Liver (tissue), 9 donors: ENCODE data around the gene RIC3. TPM values are rescaled to one million over a fixed set of nuclear protein-coding genes. Genes with fewer than 3 reads are reported as not detected.

Experiments used
- DNase-seq: peaks from one replicate; pipeline ENCODE4 v3.0.0-alpha.2; 2017; ENCODE audit warnings: low spot score
- H3K27ac ChIP-seq, 2 donors: one replicate each; pipeline ENCODE4 v1.7.0; 2013; ENCODE audit warnings: inconsistent platforms in 2 of 2, low read length in 2 of 2, control low read depth in 1 of 2, low read depth in 1 of 2, mild to moderate bottlenecking in 1 of 2
- H3K27me3 ChIP-seq, 4 donors: one replicate each; pipeline versions ENCODE4 v1.6.1 to v1.7.0; 2013; ENCODE audit warnings: low read length in 3 of 4, inconsistent platforms in 1 of 4, mild to moderate bottlenecking in 1 of 4, moderate library complexity in 1 of 4; ENCODE audit not compliant: control insufficient read depth in 4 of 4, insufficient read depth in 4 of 4
- H3K36me3 ChIP-seq, 4 donors: one replicate each; pipeline versions ENCODE4 v1.6.1 to v1.7.0; 2013; ENCODE audit warnings: low read length in 3 of 4, mild to moderate bottlenecking in 3 of 4, low read depth in 1 of 4, moderate library complexity in 1 of 4; ENCODE audit not compliant: control insufficient read depth in 4 of 4, insufficient read depth in 3 of 4
- H3K4me1 ChIP-seq, 4 donors: one replicate each; pipeline versions ENCODE4 v1.6.1 to v1.7.0; 2013; ENCODE audit warnings: low read length in 3 of 4, mild to moderate bottlenecking in 3 of 4, moderate library complexity in 1 of 4; ENCODE audit not compliant: control insufficient read depth in 4 of 4, insufficient read depth in 4 of 4
- H3K4me3 ChIP-seq, 3 donors: one replicate each; pipeline versions ENCODE4 v1.6.1 to v1.7.0; 2013; ENCODE audit warnings: low read length in 3 of 3, control low read depth in 1 of 3, low read depth in 1 of 3, mild to moderate bottlenecking in 1 of 3
- H3K9ac ChIP-seq, 2 donors: one replicate each; pipeline ENCODE4 v1.7.0; 2013; ENCODE audit warnings: low read length in 2 of 2, mild to moderate bottlenecking in 2 of 2, moderate library complexity in 2 of 2, control low read depth in 1 of 2, low read depth in 1 of 2
- H3K9me3 ChIP-seq, 4 donors: one replicate each; pipeline versions ENCODE4 v1.6.1 to v1.7.0; 2013; ENCODE audit warnings: low read length in 3 of 4; ENCODE audit not compliant: control insufficient read depth in 4 of 4
- ATF3 ChIP-seq: IDR thresholded peaks from 2 replicates; pipeline ENCODE4 v1.6.1; 2016; ENCODE audit warnings: antibody characterized with exemption
- EGR1 ChIP-seq, 2 donors: IDR thresholded peaks; 2 replicates each; pipeline ENCODE4 v1.6.1; 2016 to 2018; ENCODE audit warnings: antibody characterized with exemption in 2 of 2, low read depth in 2 of 2
- FOXA1 ChIP-seq: IDR thresholded peaks from 2 replicates; pipeline ENCODE4 v1.6.1; 2016; ENCODE audit warnings: antibody characterized with exemption
- FOXA2 ChIP-seq: IDR thresholded peaks from 2 replicates; pipeline ENCODE4 v1.6.1; 2016; ENCODE audit warnings: antibody characterized with exemption
- GABPA ChIP-seq, 2 donors: IDR thresholded peaks in 1 of 2; conservative IDR thresholded peaks in 1 of 2; 2 replicates each; pipeline ENCODE4 v1.6.1; 2016; ENCODE audit warnings: antibody characterized with exemption in 2 of 2, mild to moderate bottlenecking in 1 of 2, moderate library complexity in 1 of 2
- HNF4A ChIP-seq, 2 donors: conservative IDR thresholded peaks; 2 replicates each; pipeline ENCODE4 v1.6.1; 2016; ENCODE audit warnings: antibody characterized with exemption in 2 of 2, mild to moderate bottlenecking in 2 of 2
- JUND ChIP-seq, 2 donors: IDR thresholded peaks; 2 replicates each; pipeline ENCODE4 v1.6.1; 2016; ENCODE audit warnings: antibody characterized with exemption in 2 of 2
- NR2F2 ChIP-seq: IDR thresholded peaks from 2 replicates; pipeline ENCODE4 v1.6.1; 2016; ENCODE audit warnings: antibody characterized with exemption
- REST ChIP-seq: IDR thresholded peaks from 2 replicates; pipeline ENCODE4 v1.6.1; 2016; ENCODE audit warnings: antibody characterized with exemption, mild to moderate bottlenecking
- RXRA ChIP-seq, 2 donors: IDR thresholded peaks; 2 replicates each; pipeline ENCODE4 v1.6.1; 2017 to 2018; ENCODE audit warnings: antibody characterized with exemption in 2 of 2, mild to moderate bottlenecking in 1 of 2
- SP1 ChIP-seq: IDR thresholded peaks from 2 replicates; pipeline ENCODE4 v1.6.1; 2018; ENCODE audit warnings: antibody characterized with exemption, mild to moderate bottlenecking
- TAF1 ChIP-seq: conservative IDR thresholded peaks from 2 replicates; pipeline ENCODE4 v1.6.1; 2016; ENCODE audit warnings: antibody characterized with exemption, mild to moderate bottlenecking
- YY1 ChIP-seq: IDR thresholded peaks from 2 replicates; pipeline ENCODE4 v1.6.1; 2016; ENCODE audit warnings: antibody characterized with exemption, mild to moderate bottlenecking
- ZBTB33 ChIP-seq: IDR thresholded peaks from 2 replicates; pipeline ENCODE4 v1.6.1; 2016; ENCODE audit warnings: antibody characterized with exemption
- WGBS: extraction: QIAGEN DNeasy Blood & Tissue Kit; methylation state at CpG from one replicate; pipeline ENCODE4 v1.1.7; 2013; 5-methylcytosine and 5-hydroxymethylcytosine counted together
- polyA plus RNA-seq, 2 donors: library from polyadenylated mRNA; stranded (reverse) in 1 of 2; unstranded in 1 of 2; fragments of 200-250 nt in 1 of 2; fragments of >200 nt in 1 of 2; fragmentation: Nextera tagmentation in 1 of 2; extraction: Ambion mirVana in 1 of 2; gene quantifications; one replicate each; pipeline versions ENCODE4 v1.2.1 to v1.2.3, GENCODE V29; 2013 to 2015
- total RNA-seq, 2 donors: library from RNA; depleted of rRNA; stranded (reverse); fragments of >200 nt; gene quantifications; one replicate each; pipeline ENCODE4 v1.2.3, GENCODE V29; 2014
- TF ChIP-seq, protein P1 (sequence below): fragments of 150-350 bp; IDR thresholded peaks from 2 replicates; pipeline ENCODE4 v1.5.1; 2017; ENCODE audit warnings: improper control_type of control experiment, low read depth, low read length; ENCODE audit not compliant: missing input control
- donor health status: healthy.
- donor health status: healthy.
- donor health status: healthy.
- donor health status: healthy.
- donor health status: healthy.

The RIC3 gene
- total and polyA plus RNA-seq, 4 donors: 0.89 to 9.8 (median 4.5) TPM

DNA sequence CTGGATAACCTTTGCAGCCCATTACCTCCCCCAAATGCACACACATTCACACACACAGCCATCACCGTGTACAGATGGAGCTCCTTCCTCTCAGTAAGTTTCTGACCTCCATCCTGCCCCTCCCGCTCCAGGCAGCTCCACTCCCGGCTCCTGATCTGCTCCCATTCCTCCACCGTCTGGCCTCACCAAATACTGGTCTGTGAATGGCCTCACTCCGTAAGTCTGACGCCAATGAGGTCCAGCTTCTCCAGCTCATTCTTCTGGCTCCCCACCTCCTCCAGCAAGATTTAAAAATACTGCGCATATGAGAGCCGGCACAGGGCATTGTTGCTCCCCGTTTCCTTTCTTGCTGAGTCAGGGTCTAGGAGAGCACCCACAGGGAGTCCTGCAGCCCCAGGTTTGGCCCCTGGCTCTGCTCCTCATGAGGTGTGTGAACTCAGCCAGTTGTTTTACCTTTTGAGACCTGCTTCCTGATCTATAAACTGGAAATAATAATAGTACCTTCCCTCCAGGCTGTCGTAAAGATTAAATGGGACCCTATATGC is 101.8 kb downstream of the RIC3 start:
- H3K36me3 ChIP-seq: no peaks in the 10 kb centered on the region
- no peak overlapping the region for H3K9ac ChIP-seq
- peaks cover 4 to 17% (median 14%) of the 10 kb centered on the region in 4 donors for H3K4me1 ChIP-seq
- no peaks in the 10 kb centered on the region for H3K27me3 ChIP-seq
- no peak overlapping the region for H3K27ac ChIP-seq
- H3K4me3 ChIP-seq: no peak overlapping the region
- TF ChIP-seq REST (no peak), ZBTB33 (no peak), HNF4A (conservative IDR thresholded peaks at IDR 0.05) (no peak), TAF1 (no peak), FOXA2 (no peak), RXRA (IDR thresholded peaks at IDR 0.05) (no peak), YY1 (no peak), FOXA1 (no peak), ATF3 (no peak), JUND (IDR thresholded peaks at IDR 0.05) (no peak), NR2F2 (no peak), EGR1 (IDR thresholded peaks at IDR 0.05; ENCODE audit: low read depth in 2 of 2) (no peak), SP1 (no peak), GABPA (IDR thresholded peaks at IDR 0.05 in 1 of 2, conservative IDR thresholded peaks at IDR 0.05 in 1 of 2) (no peak)
- TF ChIP-seq, protein P1, sequence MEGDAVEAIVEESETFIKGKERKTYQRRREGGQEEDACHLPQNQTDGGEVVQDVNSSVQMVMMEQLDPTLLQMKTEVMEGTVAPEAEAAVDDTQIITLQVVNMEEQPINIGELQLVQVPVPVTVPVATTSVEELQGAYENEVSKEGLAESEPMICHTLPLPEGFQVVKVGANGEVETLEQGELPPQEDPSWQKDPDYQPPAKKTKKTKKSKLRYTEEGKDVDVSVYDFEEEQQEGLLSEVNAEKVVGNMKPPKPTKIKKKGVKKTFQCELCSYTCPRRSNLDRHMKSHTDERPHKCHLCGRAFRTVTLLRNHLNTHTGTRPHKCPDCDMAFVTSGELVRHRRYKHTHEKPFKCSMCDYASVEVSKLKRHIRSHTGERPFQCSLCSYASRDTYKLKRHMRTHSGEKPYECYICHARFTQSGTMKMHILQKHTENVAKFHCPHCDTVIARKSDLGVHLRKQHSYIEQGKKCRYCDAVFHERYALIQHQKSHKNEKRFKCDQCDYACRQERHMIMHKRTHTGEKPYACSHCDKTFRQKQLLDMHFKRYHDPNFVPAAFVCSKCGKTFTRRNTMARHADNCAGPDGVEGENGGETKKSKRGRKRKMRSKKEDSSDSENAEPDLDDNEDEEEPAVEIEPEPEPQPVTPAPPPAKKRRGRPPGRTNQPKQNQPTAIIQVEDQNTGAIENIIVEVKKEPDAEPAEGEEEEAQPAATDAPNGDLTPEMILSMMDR: no peak
- peak; percentile 28 for DNase-seq
- WGBS: 76% methylated on average over 10 of the region's 10 CpGs
- H3K9me3 ChIP-seq: no peaks in the 10 kb centered on the region
